Neural cell (in vitro differentiated cells): Measurements from ENCODE around the gene ITFG1. TPM values are rescaled to one million over a fixed set of nuclear protein-coding genes. Genes with fewer than 3 reads are reported as not detected.

Source experiments
- H2AFZ ChIP-seq: fragments of 200-600, 300-800 bp; sonication (generic), shearing (Covaris generic); 2 replicates; pipeline ENCODE4 v1.6.0; 2014; ENCODE audit warnings: low read depth, mild to moderate bottlenecking, antibody characterized with exemption, low read length, moderate library complexity
- H3F3A ChIP-seq: fragments of 200-600 bp; shearing (Covaris generic); 2 replicates; pipeline ENCODE4 v1.6.1; 2016; ENCODE audit warnings: mild to moderate bottlenecking, moderate library complexity, mixed read lengths, antibody characterized with exemption, low read length; ENCODE audit not compliant: insufficient read depth, poor library complexity, severe bottlenecking
- H3K27ac ChIP-seq: fragments of 200-600, 300-800 bp; sonication (generic), shearing (Covaris generic); 2 replicates; pipeline ENCODE4 v1.5.1; 2014; ENCODE audit warnings: mild to moderate bottlenecking, low read length, moderate library complexity
- H3K27me3 ChIP-seq: fragments of 300-800, 200-600 bp; sonication (generic), shearing (Covaris generic); 2 replicates; pipeline ENCODE4 v1.6.0; 2014; ENCODE audit warnings: mild to moderate bottlenecking, low read depth, low read length, moderate library complexity; ENCODE audit not compliant: insufficient read depth
- H3K36me3 ChIP-seq: fragments of 300-800, 200-600 bp; sonication (generic), shearing (Covaris generic); 2 replicates; pipeline ENCODE4 v1.5.1; 2014; ENCODE audit warnings: mild to moderate bottlenecking, antibody characterized with exemption, low read length, moderate library complexity; ENCODE audit not compliant: insufficient read depth
- H3K4me2 ChIP-seq: fragments of 300-800, 200-600 bp; sonication (generic), shearing (Covaris generic); 2 replicates; pipeline ENCODE4 v1.6.0; 2014; ENCODE audit warnings: mild to moderate bottlenecking, low read length
- H3K4me3 ChIP-seq: fragments of 300-800, 200-600 bp; sonication (generic), shearing (Covaris generic); 2 replicates; pipeline ENCODE4 v1.5.1; 2014; ENCODE audit warnings: mild to moderate bottlenecking, low read length, moderate library complexity
- H3K79me2 ChIP-seq: fragments of 200-600 bp; shearing (Covaris generic); replicated peaks from 2 replicates; pipeline ENCODE4 v1.6.0; 2014; ENCODE audit warnings: mild to moderate bottlenecking, low read length, moderate library complexity; ENCODE audit not compliant: insufficient read depth
- H3K9ac ChIP-seq: fragments of 300-800, 200-600 bp; sonication (generic), shearing (Covaris generic); 2 replicates; pipeline ENCODE4 v1.6.1; 2016; ENCODE audit warnings: mild to moderate bottlenecking, low read length, mixed read lengths
- H3K9me2 ChIP-seq: fragments of 200-600 bp; shearing (Covaris generic); 2 replicates; pipeline ENCODE4 v1.6.1; 2016; ENCODE audit warnings: mild to moderate bottlenecking, low read length, mixed read lengths; ENCODE audit not compliant: insufficient read depth
- H3K9me3 ChIP-seq: fragments of 200-600, 300-800 bp; sonication (generic), shearing (Covaris generic); 2 replicates; pipeline ENCODE4 v1.6.1; 2016; ENCODE audit warnings: mild to moderate bottlenecking, mixed run types, low read length, moderate library complexity, mixed read lengths
- H4K20me1 ChIP-seq: fragments of 200-600 bp; shearing (Covaris generic); 2 replicates; pipeline ENCODE4 v1.6.1; 2016; ENCODE audit warnings: mild to moderate bottlenecking, mixed run types; ENCODE audit not compliant: insufficient read depth
- EP300 ChIP-seq: fragments of 450-650 bp; conservative IDR thresholded peaks from 2 replicates; pipeline ENCODE4 v1.6.1; 2014; ENCODE audit warnings: antibody characterized with exemption, mild to moderate bottlenecking, moderate library complexity; ENCODE audit not compliant: poor library complexity, severe bottlenecking
- EZH2 ChIP-seq: fragments of 200-600, 300-800 bp; shearing (Covaris generic), sonication (generic); IDR thresholded peaks from 2 replicates; pipeline ENCODE4 v1.6.1; 2014; ENCODE audit warnings: antibody characterized with exemption, low read length, borderline replicate concordance, mild to moderate bottlenecking; ENCODE audit not compliant: insufficient read depth, poor library complexity, severe bottlenecking
- MXI1 ChIP-seq: fragments of 450-650 bp; conservative IDR thresholded peaks from 2 replicates; pipeline ENCODE4 v1.6.1; 2014; ENCODE audit warnings: antibody characterized with exemption, mild to moderate bottlenecking; ENCODE audit not compliant: poor library complexity, severe bottlenecking
- POLR2AphosphoS5 ChIP-seq: IDR thresholded peaks from 2 replicates; pipeline ENCODE4 v1.6.1; 2012
- RAD21 ChIP-seq: fragments of 450-650 bp; conservative IDR thresholded peaks from 2 replicates; pipeline ENCODE4 v1.6.1; 2014; ENCODE audit warnings: antibody characterized with exemption, mild to moderate bottlenecking, moderate library complexity
- SMC3 ChIP-seq: fragments of 450-650 bp; conservative IDR thresholded peaks from 2 replicates; pipeline ENCODE4 v1.6.1; 2014; ENCODE audit warnings: antibody characterized with exemption, mild to moderate bottlenecking, moderate library complexity; ENCODE audit not compliant: poor library complexity
- TAF1 ChIP-seq: IDR thresholded peaks from 2 replicates; pipeline ENCODE4 v1.6.1; 2012; ENCODE audit warnings: low read depth
- polyA plus RNA-seq: library from polyadenylated mRNA; depleted of rRNA; stranded (reverse); fragments of >200 nt; gene quantifications from 2 replicates; pipeline ENCODE4 v1.2.3, GENCODE V29; 2014
- TF ChIP-seq, protein P1 (sequence below): IDR thresholded peaks from 2 replicates; pipeline ENCODE4 v1.6.1; 2012; ENCODE audit warnings: borderline replicate concordance
- TF ChIP-seq, protein P2 (sequence below): fragments of 450-650 bp; IDR thresholded peaks from 2 replicates; pipeline ENCODE4 v1.5.1; 2014; ENCODE audit warnings: antibody characterized with exemption, mild to moderate bottlenecking, moderate library complexity; ENCODE audit not compliant: poor library complexity, severe bottlenecking

ITFG1 gene
- polyA plus RNA-seq, 1 donor from 2014 or later: 155 TPM

DNA sequence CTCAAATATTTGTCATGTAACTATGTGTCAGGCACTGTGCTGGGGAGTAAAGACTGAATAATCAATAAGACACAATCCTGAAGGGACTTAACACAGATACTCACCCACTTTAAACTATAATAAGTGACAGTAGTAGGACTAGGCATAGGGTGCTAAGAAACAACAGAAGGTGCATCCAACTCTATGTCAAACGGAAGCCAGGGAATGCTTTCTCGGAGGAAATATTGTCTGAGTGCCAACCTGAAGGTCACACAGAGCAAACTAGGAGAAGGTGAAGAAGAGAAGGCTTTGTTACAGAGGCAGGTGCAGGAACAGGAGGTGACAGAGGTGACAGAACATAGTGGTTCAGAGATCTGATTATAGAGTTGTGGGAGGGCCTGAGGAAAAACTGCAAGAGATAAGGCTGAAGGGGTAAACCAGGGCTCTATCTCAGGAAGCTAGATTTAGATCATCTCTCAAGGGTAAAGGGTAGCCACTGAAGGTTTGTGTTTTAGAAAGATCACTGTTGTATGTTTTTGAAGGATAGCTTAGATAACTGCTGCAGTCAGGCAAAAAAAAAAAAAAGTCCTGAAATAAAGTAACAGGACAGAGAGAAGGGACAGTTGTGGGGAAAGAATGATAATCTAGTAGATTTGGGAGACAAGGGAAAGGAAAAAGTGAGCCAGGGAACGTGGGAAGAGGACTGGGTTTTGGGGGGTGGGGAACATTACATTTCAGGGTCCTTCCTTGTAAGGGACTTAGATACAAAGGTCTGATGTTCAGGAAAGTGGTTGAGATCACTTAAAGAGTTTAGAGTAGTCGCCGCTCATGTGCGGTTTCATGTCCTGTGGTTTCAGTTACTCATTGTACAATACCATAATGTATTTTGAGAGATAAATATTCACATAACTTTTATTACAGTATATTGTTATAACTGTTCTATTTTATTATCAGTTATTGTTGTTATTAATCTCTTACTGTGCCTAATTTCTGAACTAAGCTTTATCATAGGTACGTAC is 231.5 kb downstream of the ITFG1 start:
- Histone ChIP-seq H3K9me3 (no peaks in the 10 kb centered on the region), H3K27ac (no peak overlapping the region)

DNA sequence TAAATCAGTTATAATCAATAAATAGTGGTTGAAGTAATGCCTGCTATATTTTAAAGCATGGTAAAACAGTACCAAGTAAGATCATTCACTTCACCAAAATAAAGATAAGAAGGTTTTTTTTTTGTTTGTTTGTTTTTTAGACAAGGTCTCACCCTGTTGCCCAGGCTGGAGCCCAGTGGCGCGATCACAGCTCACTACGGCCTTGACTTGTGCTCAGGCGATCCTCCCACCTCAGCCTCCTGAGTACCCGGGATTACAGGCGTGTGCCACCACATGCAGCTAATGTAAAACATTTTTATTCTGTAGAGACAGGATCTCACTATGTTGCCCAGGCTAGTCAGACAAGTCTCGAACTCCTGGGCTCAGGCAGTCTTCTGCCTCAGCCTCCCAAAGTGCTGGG is 232.6 kb downstream of the ITFG1 start:
- Histone ChIP-seq H3K27ac (no peak overlapping the region), H3K79me2 (no peaks in the 10 kb centered on the region), H3K27me3 (no peaks in the 10 kb centered on the region), H3K4me3 (no peak overlapping the region), H3K9ac (no peak overlapping the region), H3K9me3 (no peaks in the 10 kb centered on the region), H3K4me2 (no peak overlapping the region), H2AFZ (no peak overlapping the region), H4K20me1 (no peaks in the 10 kb centered on the region), H3K36me3 (no peaks in the 10 kb centered on the region), H3K9me2 (no peaks in the 10 kb centered on the region), H3F3A (no peaks in the 10 kb centered on the region)
- TF ChIP-seq, protein P1, sequence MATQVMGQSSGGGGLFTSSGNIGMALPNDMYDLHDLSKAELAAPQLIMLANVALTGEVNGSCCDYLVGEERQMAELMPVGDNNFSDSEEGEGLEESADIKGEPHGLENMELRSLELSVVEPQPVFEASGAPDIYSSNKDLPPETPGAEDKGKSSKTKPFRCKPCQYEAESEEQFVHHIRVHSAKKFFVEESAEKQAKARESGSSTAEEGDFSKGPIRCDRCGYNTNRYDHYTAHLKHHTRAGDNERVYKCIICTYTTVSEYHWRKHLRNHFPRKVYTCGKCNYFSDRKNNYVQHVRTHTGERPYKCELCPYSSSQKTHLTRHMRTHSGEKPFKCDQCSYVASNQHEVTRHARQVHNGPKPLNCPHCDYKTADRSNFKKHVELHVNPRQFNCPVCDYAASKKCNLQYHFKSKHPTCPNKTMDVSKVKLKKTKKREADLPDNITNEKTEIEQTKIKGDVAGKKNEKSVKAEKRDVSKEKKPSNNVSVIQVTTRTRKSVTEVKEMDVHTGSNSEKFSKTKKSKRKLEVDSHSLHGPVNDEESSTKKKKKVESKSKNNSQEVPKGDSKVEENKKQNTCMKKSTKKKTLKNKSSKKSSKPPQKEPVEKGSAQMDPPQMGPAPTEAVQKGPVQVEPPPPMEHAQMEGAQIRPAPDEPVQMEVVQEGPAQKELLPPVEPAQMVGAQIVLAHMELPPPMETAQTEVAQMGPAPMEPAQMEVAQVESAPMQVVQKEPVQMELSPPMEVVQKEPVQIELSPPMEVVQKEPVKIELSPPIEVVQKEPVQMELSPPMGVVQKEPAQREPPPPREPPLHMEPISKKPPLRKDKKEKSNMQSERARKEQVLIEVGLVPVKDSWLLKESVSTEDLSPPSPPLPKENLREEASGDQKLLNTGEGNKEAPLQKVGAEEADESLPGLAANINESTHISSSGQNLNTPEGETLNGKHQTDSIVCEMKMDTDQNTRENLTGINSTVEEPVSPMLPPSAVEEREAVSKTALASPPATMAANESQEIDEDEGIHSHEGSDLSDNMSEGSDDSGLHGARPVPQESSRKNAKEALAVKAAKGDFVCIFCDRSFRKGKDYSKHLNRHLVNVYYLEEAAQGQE: no peak
- TF ChIP-seq MXI1: no peak
- no peak for TF ChIP-seq EZH2
- no peak for TF ChIP-seq TAF1
- TF ChIP-seq, protein P2, sequence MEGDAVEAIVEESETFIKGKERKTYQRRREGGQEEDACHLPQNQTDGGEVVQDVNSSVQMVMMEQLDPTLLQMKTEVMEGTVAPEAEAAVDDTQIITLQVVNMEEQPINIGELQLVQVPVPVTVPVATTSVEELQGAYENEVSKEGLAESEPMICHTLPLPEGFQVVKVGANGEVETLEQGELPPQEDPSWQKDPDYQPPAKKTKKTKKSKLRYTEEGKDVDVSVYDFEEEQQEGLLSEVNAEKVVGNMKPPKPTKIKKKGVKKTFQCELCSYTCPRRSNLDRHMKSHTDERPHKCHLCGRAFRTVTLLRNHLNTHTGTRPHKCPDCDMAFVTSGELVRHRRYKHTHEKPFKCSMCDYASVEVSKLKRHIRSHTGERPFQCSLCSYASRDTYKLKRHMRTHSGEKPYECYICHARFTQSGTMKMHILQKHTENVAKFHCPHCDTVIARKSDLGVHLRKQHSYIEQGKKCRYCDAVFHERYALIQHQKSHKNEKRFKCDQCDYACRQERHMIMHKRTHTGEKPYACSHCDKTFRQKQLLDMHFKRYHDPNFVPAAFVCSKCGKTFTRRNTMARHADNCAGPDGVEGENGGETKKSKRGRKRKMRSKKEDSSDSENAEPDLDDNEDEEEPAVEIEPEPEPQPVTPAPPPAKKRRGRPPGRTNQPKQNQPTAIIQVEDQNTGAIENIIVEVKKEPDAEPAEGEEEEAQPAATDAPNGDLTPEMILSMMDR: no peak
- no peak for TF ChIP-seq RAD21
- TF ChIP-seq SMC3: no peak
- TF ChIP-seq EP300: no peak

More for the DNA sequence above, 231.5 kb downstream of the ITFG1 start:
- Histone ChIP-seq H4K20me1 (no peaks in the 10 kb centered on the region), H3K79me2 (no peaks in the 10 kb centered on the region), H3K4me2 (no peak overlapping the region), H3K4me3 (no peak overlapping the region), H3K36me3 (no peaks in the 10 kb centered on the region), H3K27me3 (no peaks in the 10 kb centered on the region), H3K9ac (no peak overlapping the region), H2AFZ (no peak overlapping the region), H3K9me2 (no peaks in the 10 kb centered on the region), H3F3A (no peaks in the 10 kb centered on the region)
- TF ChIP-seq MXI1: no peak
- TF ChIP-seq, protein P2: no peak
- TF ChIP-seq, protein P1: no peak
- TF ChIP-seq RAD21: no peak
- no peak for TF ChIP-seq EZH2
- no peak for TF ChIP-seq EP300
- no peak for TF ChIP-seq SMC3
- no peak for TF ChIP-seq TAF1
- no peak for TF ChIP-seq POLR2AphosphoS5
